ENCODE data around the gene USP7. TPM values are rescaled to one million over a fixed set of nuclear protein-coding genes. Genes with fewer than 3 reads are reported as not detected.

The USP7 gene
- total RNA-seq, 1 experiment from 2014 or later, result 148 TPM

DNA sequence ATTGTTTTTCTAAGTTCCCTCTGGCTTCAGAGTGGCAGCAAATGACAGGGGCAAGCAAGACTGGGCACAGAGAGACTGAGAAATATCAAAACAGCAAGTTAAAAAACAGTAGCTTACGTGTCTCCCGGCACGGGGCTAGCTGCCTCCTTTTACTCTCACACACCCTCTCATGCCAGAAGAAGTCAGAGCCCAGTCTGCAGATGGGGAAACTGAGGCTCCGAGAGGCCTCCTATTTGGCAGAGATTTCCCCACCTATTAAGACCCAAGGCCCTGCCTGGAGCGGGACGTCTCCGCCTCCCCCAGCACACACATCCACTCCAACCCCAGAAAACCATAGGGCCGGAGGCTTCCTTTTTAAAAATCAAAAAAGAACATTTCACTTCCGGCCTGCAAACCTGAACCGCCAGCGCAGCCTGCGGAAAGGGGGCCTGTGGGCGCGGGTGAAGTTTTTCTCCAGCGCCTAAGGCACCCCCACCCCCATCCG lies 95.7 kb downstream of the USP7 start:
- TF ChIP-seq, protein P1, sequence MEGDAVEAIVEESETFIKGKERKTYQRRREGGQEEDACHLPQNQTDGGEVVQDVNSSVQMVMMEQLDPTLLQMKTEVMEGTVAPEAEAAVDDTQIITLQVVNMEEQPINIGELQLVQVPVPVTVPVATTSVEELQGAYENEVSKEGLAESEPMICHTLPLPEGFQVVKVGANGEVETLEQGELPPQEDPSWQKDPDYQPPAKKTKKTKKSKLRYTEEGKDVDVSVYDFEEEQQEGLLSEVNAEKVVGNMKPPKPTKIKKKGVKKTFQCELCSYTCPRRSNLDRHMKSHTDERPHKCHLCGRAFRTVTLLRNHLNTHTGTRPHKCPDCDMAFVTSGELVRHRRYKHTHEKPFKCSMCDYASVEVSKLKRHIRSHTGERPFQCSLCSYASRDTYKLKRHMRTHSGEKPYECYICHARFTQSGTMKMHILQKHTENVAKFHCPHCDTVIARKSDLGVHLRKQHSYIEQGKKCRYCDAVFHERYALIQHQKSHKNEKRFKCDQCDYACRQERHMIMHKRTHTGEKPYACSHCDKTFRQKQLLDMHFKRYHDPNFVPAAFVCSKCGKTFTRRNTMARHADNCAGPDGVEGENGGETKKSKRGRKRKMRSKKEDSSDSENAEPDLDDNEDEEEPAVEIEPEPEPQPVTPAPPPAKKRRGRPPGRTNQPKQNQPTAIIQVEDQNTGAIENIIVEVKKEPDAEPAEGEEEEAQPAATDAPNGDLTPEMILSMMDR (IDR thresholded peaks at IDR 0.05; ENCODE audit: insufficient read depth in 1 of 2, low read depth in 1 of 2, low read length in 1 of 2, severe bottlenecking in 1 of 2, unreplicated experiment in 1 of 2), result no peak
- Histone ChIP-seq H3K4me3 (ENCODE audit: low read depth, low read length) (peak overlapping the region; percentile 62), H3K27me3 (replicated peaks; ENCODE audit: control insufficient read depth, insufficient read depth, low read length) (no peaks in the 10 kb centered on the region), H3K9me3 (no peaks in the 10 kb centered on the region), H3K4me1 (peaks cover 49% of the 10 kb centered on the region), H3K36me3 (ENCODE audit: control insufficient read depth, insufficient read depth, low read length) (no peaks in the 10 kb centered on the region)
- CTCF ChIA-PET, result interaction anchor here (1.2 to 2.4 kb wide), 5 partner anchors 8 to 77 kb away, joined by 3 to 8 read pairs (median 5); no protein-coding TSS in a partner anchor
- Mint-ChIP-seq H3K36me3 (ENCODE audit: insufficient read depth, unreplicated experiment) (peaks cover 37% of the 10 kb centered on the region), H3K27ac (ENCODE audit: unreplicated experiment) (peak overlapping the region; percentile 97), H3K4me1 (ENCODE audit: low read depth, unreplicated experiment) (peaks cover 15% of the 10 kb centered on the region), H3K4me3 (ENCODE audit: unreplicated experiment) (peak overlapping the region; percentile 97), H3K27me3 (ENCODE audit: insufficient read depth, unreplicated experiment) (no peaks in the 10 kb centered on the region), H3K9me3 (ENCODE audit: unreplicated experiment) (no peaks in the 10 kb centered on the region)
- POLR2A ChIA-PET, result interaction anchor here (0.5 to 1.6 kb wide), 3 partner anchors 11 to 71 kb away, joined by 4 to 9 read pairs (median 8); partner anchors contain the start of genes PMM2 and TMEM186
- no peak for DNase-seq
- BruUV-seq (replicated peaks), result TSS peak; percentile 67
- intact Hi-C loops (cut with micrococcal nuclease; ENCODE audit: unreplicated experiment), result loop anchor here (5.0 kb wide), 2 partner anchors 71 to 224 kb away; partner anchors contain the start of genes HAPSTR1, PMM2 and TMEM186

DNA sequence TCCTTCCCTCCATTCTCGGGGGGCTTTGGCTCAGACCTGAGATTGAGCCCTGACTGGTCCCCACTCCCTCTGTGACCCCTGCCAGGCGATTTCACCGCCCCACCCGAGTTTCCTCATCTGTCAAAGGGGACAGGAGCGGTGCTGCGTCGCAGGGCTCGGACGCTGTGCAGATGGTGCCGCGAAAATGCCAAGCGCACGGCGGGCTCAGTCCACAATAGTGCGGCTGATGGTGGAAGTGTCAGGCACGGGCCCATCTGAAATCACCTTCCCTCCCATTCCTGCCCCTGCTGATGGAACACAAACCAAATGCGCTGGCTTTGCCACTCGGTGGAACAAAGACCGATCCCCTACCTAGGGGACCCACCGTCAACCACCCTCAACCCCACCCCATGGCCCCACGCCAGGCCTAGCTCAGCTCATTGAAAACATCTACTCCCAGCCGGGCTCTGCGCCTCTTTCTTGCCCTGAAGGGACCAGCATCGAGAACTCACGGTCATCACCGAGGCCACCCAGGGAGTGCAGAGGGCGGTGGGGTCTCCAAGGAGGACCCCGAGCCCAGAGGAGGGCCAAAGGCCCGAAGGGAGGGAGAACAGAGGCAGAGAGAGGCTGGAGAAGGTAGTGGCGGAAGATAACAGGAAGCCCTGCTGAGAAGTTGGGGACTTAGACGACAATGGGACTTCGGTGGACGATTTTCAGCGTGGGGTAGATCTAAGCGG lies 96.3 kb downstream of the USP7 start:
- Mint-ChIP-seq H3K27me3 (ENCODE audit: insufficient read depth, unreplicated experiment) (no peaks in the 10 kb centered on the region), H3K4me1 (ENCODE audit: low read depth, unreplicated experiment) (peaks cover 15% of the 10 kb centered on the region), H3K27ac (ENCODE audit: unreplicated experiment) (peak overlapping the region; percentile 97), H3K9me3 (ENCODE audit: unreplicated experiment) (no peaks in the 10 kb centered on the region), H3K4me3 (ENCODE audit: unreplicated experiment) (peak overlapping the region; percentile 97), H3K36me3 (ENCODE audit: insufficient read depth, unreplicated experiment) (peaks cover 43% of the 10 kb centered on the region)
- TF ChIP-seq, protein P1 (IDR thresholded peaks at IDR 0.05; ENCODE audit: insufficient read depth in 1 of 2, low read depth in 1 of 2, low read length in 1 of 2, severe bottlenecking in 1 of 2, unreplicated experiment in 1 of 2), result no peak
- Histone ChIP-seq H3K4me3 (ENCODE audit: low read depth, low read length) (peak overlapping the region; percentile 62), H3K36me3 (ENCODE audit: control insufficient read depth, insufficient read depth, low read length) (no peaks in the 10 kb centered on the region), H3K4me1 (peaks cover 55% of the 10 kb centered on the region), H3K9me3 (no peaks in the 10 kb centered on the region), H3K27me3 (replicated peaks; ENCODE audit: control insufficient read depth, insufficient read depth, low read length) (no peaks in the 10 kb centered on the region)
- DNase-seq, result no peak
- intact Hi-C loops (cut with micrococcal nuclease; ENCODE audit: unreplicated experiment), result loop anchor here (5.0 kb wide), 2 partner anchors 70 to 225 kb away; partner anchors contain the start of genes HAPSTR1, PMM2 and TMEM186
- POLR2A ChIA-PET, result no interaction called here
- CTCF ChIA-PET, result interaction anchor here (1.7 to 2.4 kb wide), 2 partner anchors 11 to 13 kb away, joined by 8 read pairs; no protein-coding TSS in a partner anchor
- BruUV-seq (replicated peaks), result no TSS peak

GRCh38 chr16:8866884-8867215 lies 96.9 kb downstream of the USP7 start:
- peak overlapping the region; percentile 62 for H3K4me3 ChIP-seq (ENCODE audit: low read depth, low read length)
- Mint-ChIP-seq H3K4me3 (ENCODE audit: unreplicated experiment) (peak overlapping the region; percentile 97), H3K27me3 (ENCODE audit: insufficient read depth, unreplicated experiment) (no peaks in the 10 kb centered on the region), H3K27ac (ENCODE audit: unreplicated experiment) (peak overlapping the region; percentile 97), H3K4me1 (ENCODE audit: low read depth, unreplicated experiment) (peaks cover 15% of the 10 kb centered on the region), H3K36me3 (ENCODE audit: insufficient read depth, unreplicated experiment) (peaks cover 48% of the 10 kb centered on the region), H3K9me3 (ENCODE audit: unreplicated experiment) (no peaks in the 10 kb centered on the region)
- H3K9me3 ChIP-seq, result no peaks in the 10 kb centered on the region
- no peaks in the 10 kb centered on the region for H3K27me3 ChIP-seq (replicated peaks; ENCODE audit: control insufficient read depth, insufficient read depth, low read length)
- TF ChIP-seq, protein P1 (IDR thresholded peaks at IDR 0.05; ENCODE audit: insufficient read depth in 1 of 2, low read depth in 1 of 2, low read length in 1 of 2, severe bottlenecking in 1 of 2, unreplicated experiment in 1 of 2), result no peak
- intact Hi-C loops (cut with micrococcal nuclease; ENCODE audit: unreplicated experiment), result loop anchor here (5.0 kb wide), 2 partner anchors 70 to 225 kb away; partner anchors contain the start of genes HAPSTR1, PMM2 and TMEM186
- ChIA-PET POLR2A (no interaction called here), CTCF (no interaction called here)
- no peaks in the 10 kb centered on the region for H3K36me3 ChIP-seq (ENCODE audit: control insufficient read depth, insufficient read depth, low read length)
- DNase-seq, result no peak
- no TSS peak for BruUV-seq (replicated peaks)
- peaks cover 59% of the 10 kb centered on the region for H3K4me1 ChIP-seq
